ENCODE data around the gene ADCY3.

Gene ADCY3

DNA sequence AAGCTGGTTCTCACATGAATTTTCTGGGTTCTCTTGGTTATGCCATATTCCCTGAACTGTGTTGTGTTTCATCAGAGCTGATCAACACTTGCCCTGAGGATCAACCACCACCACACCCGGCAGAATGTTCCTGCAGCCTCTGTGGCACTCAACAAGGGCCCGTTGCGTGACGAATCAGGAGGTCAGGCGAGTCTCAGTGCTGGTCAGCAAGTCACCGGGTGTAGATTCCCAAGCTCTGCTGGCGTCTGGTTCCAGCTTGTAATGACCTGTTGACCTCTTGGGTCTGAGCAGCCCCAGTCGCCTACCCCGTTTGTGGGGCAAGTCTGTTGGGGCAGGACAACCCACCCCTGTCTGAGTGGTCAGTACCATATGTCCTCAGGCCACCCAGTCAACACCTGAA lies 46.0 kb downstream of the ADCY3 start:
- no peak for DNase-seq (ENCODE audit: low read depth)

DNA sequence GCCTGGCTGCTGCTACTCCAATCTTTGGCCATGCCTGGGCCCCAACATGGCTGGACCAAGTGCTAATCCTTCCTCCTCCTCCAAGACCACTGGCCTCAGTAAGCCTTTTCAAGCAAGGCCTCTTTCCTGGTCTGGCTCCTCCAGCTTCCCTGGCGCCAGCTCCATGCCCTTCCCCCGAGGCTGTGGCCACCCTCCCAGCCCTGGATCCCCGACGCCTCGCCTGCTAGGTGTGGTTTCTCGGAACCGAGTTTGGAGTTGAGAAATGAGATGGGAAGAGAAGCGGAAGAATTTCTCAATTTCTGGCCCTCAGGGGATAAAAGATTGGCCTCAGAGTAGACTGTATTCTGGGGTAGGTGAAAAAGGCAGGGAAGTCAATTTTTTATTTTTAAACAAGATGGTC lies 46.4 kb downstream of the ADCY3 start:
- DNase-seq (ENCODE audit: low read depth): no peak

GRCh38 chr2:24872344-24873115 lies 47.5 kb downstream of the ADCY3 start:
- DNase-seq (ENCODE audit: low read depth): no peak

GRCh38 chr2:24871852-24872333 lies 48.1 kb downstream of the ADCY3 start:
- peak; percentile 30 for DNase-seq (ENCODE audit: low read depth)

DNA sequence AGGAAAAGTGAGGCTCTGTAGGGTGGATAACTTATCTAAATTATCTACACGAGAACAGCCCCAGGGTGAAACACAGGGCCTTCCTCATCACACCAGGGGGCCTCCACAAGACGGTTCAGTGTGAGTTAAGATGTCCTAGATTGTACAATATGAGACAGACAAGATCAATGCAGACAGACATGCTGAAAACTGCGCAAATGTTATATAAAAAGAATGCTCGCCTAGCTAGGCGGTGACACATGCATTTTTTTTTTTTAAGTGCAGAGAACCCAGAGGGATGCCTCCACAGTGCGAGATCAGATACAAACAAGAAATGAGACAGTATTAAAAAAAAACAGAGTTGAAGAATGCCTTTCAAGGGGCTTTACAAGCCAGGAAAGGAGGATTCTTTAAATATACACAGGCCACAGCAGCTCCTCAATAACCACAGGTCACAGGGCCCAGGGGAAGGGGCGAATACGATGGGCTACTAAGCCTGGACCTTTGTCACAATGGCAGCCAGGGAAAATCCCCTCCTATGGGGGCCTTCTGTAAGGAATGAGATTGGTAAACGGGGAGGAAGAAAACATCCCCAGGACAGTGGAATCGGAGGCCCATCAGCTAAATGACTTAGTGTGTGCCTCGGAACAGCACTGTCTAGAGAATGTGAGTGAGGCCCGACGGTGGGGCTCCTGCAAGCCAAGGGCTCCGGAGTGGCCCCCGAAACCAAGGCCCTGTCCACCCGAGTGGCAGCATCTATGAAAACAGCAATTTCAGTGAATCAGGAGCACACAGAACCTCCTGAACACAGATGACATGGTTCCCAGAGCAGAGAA lies 48.9 kb downstream of the ADCY3 start:
- DNase-seq (ENCODE audit: low read depth): no peak

DNA sequence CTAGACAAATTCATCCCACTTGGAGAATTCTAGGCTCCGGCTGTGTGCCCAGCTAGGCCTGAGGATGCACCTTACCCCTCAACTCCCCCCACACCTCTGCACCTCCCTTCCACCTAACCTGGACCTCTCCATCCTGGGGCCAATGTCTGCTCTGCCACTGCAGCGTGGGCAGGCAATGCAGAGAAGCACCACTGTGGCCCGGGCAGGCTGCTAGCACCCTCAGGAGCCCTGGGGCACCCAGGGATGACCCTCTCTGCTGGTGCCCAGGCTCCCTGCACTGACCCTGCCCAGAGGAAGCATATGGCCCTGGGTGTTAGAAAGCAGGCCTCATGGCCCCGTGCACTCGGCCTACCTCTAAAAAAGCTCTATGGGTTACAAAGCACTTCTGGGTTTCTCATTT lies 49.6 kb downstream of the ADCY3 start:
- DNase-seq (ENCODE audit: low read depth): no peak

GRCh38 chr2:24866946-24867345 lies 53.1 kb downstream of the ADCY3 start:
- DNase-seq (ENCODE audit: low read depth): no peak

GRCh38 chr2:24863641-24864040 lies 56.4 kb downstream of the ADCY3 start:
- DNase-seq (ENCODE audit: low read depth): no peak

- DNase-seq (ENCODE audit: low read depth): no peak
Observed at GRCh38 chr2:24861500-24861899, 58.5 kb downstream of the ADCY3 start.

GRCh38 chr2:24860631-24861030 lies 59.4 kb downstream of the ADCY3 start:
- no peak for DNase-seq (ENCODE audit: low read depth)

- no peak for DNase-seq (ENCODE audit: low read depth)
Observed at GRCh38 chr2:24859968-24860600, 60.0 kb downstream of the ADCY3 start.

GRCh38 chr2:24858996-24859395 lies 61.0 kb downstream of the ADCY3 start:
- DNase-seq (ENCODE audit: low read depth): no peak

DNA sequence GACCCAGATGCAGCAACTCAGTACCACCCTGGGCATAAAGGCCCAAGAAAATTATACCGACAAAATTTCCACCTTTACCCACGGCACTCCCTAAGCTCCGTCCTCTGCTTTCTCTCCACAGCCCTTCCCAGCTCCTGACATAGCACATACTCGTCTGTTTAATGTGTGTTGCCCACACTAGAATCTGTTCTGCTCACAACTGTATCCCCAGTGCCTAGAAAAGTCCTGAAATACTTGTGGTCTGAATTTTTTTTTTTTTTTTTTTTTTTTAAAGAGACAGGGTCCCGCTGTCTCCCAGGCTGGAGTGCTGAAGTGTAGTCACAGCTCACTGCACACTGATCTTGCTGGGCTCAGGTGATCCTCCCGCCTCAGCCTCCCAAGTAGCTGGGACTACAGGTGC lies 62.3 kb downstream of the ADCY3 start:
- DNase-seq (ENCODE audit: low read depth): no peak

- DNase-seq (ENCODE audit: low read depth): no peak
Observed at GRCh38 chr2:24856791-24857211, 63.2 kb downstream of the ADCY3 start.

GRCh38 chr2:24855726-24856125 lies 64.3 kb downstream of the ADCY3 start:
- DNase-seq (ENCODE audit: low read depth): peak; percentile 73

GRCh38 chr2:24855022-24855622 lies 64.9 kb downstream of the ADCY3 start:
- no peak for DNase-seq (ENCODE audit: low read depth)

GRCh38 chr2:24853996-24854395 lies 66.0 kb downstream of the ADCY3 start:
- DNase-seq (ENCODE audit: low read depth): no peak

GRCh38 chr2:24853046-24853445 lies 67.0 kb downstream of the ADCY3 start:
- DNase-seq (ENCODE audit: low read depth): no peak

DNA sequence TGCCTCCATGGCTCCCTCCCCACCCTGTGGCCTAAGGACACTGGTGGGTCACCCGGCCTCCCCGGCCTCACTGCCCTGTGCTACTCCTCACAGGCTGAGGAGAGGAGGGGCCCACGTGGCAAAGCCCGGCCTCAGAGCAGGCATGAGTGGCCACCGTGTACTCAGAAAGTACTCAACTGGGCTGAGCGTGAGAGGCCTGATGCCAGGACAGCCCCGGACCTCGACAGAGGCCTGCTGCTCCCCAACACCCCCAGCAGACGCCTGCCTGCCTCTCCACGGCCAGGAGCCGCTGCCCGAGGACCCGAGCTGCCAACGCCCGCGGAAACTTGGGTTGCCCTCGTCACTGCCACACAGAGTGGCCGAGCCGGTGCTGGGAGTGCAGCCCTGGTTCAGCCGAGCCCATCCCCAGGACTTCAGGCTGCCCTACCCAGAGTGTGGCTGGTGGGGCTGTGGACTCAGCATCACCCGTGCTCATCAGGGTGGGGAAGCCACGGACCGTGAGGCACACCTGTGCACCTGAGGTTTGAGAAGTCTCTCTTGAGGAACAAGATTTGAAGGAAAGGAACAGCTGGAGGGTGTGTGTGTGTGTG lies 67.5 kb downstream of the ADCY3 start:
- no peak for DNase-seq (ENCODE audit: low read depth)

- DNase-seq (ENCODE audit: low read depth): no peak
Observed at GRCh38 chr2:24852026-24852425, 68.0 kb downstream of the ADCY3 start.

DNA sequence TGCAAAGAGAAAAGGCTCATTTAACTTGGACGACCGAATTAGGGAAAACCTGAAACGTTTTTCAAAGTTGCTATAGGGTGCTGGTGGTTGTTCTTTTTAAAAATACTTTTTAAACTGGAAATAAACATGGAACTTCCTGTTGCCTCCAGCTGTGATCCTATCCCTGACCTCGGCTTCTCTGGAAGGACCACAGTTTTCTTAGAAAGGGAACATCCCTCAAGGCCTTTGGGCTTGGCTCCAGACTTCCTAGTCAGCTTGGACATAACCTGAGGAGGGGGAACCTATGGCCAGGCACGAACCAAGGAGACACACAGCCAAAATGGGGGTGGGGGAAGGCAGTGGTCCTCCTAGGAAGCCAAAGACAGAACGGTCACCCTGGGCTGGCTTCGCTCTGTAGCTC lies 69.1 kb downstream of the ADCY3 start:
- DNase-seq (ENCODE audit: low read depth): no peak

DNA sequence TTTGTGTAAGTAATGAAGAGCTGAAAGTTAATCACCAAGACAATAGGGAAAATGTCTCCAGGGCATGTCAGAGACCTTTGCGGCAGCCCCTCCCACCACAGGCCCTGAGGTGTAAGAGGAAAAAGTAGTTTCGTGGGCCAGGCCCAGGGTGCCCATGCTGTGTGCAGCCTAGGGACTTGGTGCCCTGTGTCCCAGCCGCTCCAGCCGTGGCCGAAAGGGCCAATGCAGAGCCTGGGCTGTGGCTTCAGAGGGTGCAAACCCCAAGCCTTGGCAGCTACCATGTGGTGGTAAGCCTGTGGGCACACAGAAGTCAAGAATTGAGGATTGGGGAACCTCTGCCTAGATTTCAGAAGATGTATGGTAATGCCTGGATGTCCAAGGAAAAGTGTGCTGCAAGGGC lies 74.3 kb downstream of the ADCY3 start:
- no peak for DNase-seq (ENCODE audit: low read depth)
